ENCODE measurements around the gene TBC1D9.

TBC1D9 gene

DNA sequence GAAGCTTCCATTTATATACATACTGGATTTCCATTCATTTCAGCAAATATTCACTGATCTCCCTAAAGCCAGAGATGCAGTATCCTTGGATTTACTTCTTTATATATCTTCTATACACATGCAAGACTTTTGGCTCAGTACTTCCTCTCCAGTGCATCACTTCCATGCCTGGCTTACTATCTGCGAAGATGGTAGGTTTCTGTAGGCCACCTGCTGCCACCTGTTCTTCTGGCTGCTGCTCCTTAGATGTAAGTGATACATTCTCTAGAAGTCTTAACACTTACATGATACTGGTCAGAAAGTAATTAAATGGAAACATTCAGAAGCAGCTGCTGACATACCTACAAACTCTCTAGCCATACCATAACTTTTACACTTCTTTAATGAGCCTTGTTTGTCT lies 48.9 kb downstream of the TBC1D9 start:
- no peak overlapping the region for H3K4me3 ChIP-seq (ENCODE audit: control insufficient read depth, low read depth, low read length)
- TF ChIP-seq, protein P1, sequence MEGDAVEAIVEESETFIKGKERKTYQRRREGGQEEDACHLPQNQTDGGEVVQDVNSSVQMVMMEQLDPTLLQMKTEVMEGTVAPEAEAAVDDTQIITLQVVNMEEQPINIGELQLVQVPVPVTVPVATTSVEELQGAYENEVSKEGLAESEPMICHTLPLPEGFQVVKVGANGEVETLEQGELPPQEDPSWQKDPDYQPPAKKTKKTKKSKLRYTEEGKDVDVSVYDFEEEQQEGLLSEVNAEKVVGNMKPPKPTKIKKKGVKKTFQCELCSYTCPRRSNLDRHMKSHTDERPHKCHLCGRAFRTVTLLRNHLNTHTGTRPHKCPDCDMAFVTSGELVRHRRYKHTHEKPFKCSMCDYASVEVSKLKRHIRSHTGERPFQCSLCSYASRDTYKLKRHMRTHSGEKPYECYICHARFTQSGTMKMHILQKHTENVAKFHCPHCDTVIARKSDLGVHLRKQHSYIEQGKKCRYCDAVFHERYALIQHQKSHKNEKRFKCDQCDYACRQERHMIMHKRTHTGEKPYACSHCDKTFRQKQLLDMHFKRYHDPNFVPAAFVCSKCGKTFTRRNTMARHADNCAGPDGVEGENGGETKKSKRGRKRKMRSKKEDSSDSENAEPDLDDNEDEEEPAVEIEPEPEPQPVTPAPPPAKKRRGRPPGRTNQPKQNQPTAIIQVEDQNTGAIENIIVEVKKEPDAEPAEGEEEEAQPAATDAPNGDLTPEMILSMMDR (IDR thresholded peaks at IDR 0.05; ENCODE audit: control insufficient read depth, insufficient read depth, low read depth, low read length, missing control alignments): no peak
- DNase-seq (ENCODE audit: low read depth): no peak

DNA sequence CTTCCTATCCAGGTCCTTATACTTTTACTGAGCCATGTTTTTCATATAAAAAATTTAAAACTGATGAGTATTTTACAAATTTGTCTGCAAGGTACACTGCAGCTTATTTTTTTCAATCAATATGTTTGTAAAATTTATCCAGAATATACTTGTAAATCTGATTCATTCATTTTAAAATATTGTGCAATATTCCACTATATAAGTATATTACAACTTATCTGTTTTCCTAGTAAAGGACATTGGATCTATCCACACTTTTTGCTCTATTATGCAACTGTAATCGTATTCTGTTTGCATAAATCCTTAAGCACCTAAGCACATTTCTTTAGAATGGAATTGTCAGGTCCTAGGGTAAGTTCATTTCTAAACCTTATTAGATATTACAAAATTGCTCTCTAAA lies 49.5 kb downstream of the TBC1D9 start:
- DNase-seq (ENCODE audit: low read depth): no peak
- H3K4me3 ChIP-seq (ENCODE audit: control insufficient read depth, low read depth, low read length): no peak overlapping the region
- TF ChIP-seq, protein P1 (IDR thresholded peaks at IDR 0.05; ENCODE audit: control insufficient read depth, insufficient read depth, low read depth, low read length, missing control alignments): no peak

DNA sequence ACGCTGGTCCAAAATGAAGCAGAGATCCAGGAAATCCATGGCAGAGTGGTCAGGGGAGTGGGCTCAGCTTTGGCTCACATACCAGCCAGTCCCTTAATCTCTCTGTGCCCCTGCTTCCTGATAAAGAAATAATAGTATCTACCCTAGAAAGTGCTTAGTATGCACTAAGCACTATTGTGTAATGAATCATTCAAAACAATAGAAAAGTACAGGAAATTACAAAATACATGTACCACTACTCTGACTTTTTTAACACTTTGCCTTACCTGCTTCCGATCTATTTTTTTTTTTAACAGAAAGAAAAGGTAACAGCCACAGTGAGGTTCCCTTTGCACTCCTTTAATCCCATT lies 49.9 kb downstream of the TBC1D9 start:
- no peak for DNase-seq (ENCODE audit: low read depth)
- TF ChIP-seq, protein P1 (IDR thresholded peaks at IDR 0.05; ENCODE audit: control insufficient read depth, insufficient read depth, low read depth, low read length, missing control alignments): no peak
- no peak overlapping the region for H3K4me3 ChIP-seq (ENCODE audit: control insufficient read depth, low read depth, low read length)

DNA sequence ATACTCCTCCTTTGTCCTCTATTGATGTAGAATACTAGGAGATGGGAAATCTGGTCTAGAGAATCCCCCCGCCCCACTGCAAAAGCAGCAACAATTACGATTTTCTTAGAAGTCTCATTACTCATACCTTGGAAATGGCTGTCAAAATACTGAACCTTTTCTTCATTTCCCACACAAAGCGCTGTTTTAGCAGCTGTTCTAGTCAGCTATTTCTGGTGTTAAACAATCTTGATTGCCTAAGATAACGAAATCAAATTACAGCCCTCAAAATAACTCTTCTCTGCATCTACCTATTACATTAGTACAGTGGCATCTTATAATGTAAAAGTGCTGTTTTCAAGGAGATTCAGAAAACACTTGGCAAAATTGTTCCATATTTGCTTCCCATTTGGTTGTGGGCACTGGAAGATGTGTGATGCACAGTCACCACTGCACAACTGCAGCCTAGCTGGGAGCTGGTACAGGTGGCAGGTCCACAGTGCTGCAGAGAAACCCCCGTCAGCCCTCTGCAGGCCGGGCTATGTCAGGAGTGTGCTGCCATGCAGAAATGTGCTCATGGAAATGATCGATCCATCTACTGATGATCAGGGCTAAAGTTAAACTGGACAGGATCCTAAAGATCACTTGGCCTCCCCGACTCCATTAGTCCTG lies 50.4 kb downstream of the TBC1D9 start:
- TF ChIP-seq, protein P1 (IDR thresholded peaks at IDR 0.05; ENCODE audit: control insufficient read depth, insufficient read depth, low read depth, low read length, missing control alignments): no peak
- H3K4me3 ChIP-seq (ENCODE audit: control insufficient read depth, low read depth, low read length): no peak overlapping the region
- no peak for DNase-seq (ENCODE audit: low read depth)

DNA sequence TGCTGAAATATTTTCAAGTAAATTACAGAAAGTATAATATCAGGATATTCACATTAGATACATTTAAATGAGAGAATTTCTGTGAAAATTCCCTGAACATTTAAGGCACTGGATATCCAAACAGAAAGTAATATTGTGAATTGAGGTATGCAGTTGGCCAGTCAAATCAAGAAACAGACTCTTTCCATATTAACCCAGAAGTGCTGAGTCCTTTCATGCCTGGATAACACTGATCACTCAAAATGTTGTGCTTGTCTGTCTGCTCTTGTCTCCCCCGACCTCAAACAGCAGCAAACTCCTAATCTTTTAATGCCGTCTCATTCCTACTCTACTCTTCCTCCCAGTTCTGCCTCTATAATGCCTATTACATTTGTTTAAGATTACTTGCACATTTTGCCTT lies 51.2 kb downstream of the TBC1D9 start:
- no peak for DNase-seq (ENCODE audit: low read depth)
- TF ChIP-seq, protein P1 (IDR thresholded peaks at IDR 0.05; ENCODE audit: control insufficient read depth, insufficient read depth, low read depth, low read length, missing control alignments): no peak
- no peak overlapping the region for H3K4me3 ChIP-seq (ENCODE audit: control insufficient read depth, low read depth, low read length)

DNA sequence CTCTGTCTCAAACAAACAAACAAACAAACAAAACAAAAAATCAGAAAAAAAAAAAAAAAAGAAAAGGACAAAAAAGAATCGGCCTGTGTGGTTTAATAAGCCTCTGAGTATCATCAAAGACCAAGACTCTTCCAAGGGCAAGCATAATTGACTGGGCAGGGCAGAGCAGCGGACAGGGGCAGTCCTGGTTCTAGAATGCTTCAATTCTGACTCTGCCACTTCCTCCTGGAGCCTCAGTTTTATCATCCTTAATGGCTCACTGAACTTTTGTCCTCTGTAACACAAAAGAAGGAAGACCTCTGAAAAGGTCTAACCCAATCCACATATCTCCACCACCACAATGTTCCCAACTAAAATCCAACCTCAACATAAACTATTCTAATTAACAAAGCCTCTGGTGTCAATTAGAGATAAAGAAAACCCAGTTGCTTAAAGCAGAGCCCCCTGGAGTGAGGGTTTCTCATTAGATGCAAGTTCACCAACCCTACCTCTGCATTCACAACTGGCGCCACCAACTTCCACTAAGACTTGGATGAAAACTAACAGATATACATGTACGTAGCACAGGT lies 51.7 kb downstream of the TBC1D9 start:
- H3K4me3 ChIP-seq (ENCODE audit: control insufficient read depth, low read depth, low read length): no peak overlapping the region
- no peak for DNase-seq (ENCODE audit: low read depth)
- TF ChIP-seq, protein P1 (IDR thresholded peaks at IDR 0.05; ENCODE audit: control insufficient read depth, insufficient read depth, low read depth, low read length, missing control alignments): no peak

Measured in AG09309 (cell line).